H1 (cell line): Measurements from ENCODE around the gene LIPF. TPM values are rescaled to one million over a fixed set of nuclear protein-coding genes. Genes with fewer than 3 reads are reported as not detected.

ENCODE experiments used
- CBX8 ChIP-seq: fragments of 300-800, 300-1000 bp; sonication (generic); IDR thresholded peaks from 2 replicates; pipeline ENCODE4 v1.7.1; 2016; ENCODE audit warnings: low read depth, low read length, borderline replicate concordance
- CEBPB ChIP-seq: IDR thresholded peaks from 2 replicates; pipeline ENCODE4 v1.6.1; 2012; ENCODE audit warnings: low read depth, low read length
- CTBP2 ChIP-seq: IDR thresholded peaks from 2 replicates; pipeline ENCODE4 v1.7.0; 2011; ENCODE audit warnings: borderline replicate concordance, mild to moderate bottlenecking, moderate library complexity, mixed read lengths, low read length; ENCODE audit not compliant: insufficient read depth, insufficient read length
- EGR1 ChIP-seq: IDR thresholded peaks from 2 replicates; pipeline ENCODE4 v1.6.1; 2011; ENCODE audit warnings: low read depth, low read length, borderline replicate concordance
- NRF1 ChIP-seq: IDR thresholded peaks from 2 replicates; pipeline ENCODE4 v1.6.1; 2011; ENCODE audit warnings: mild to moderate bottlenecking, low read depth, low read length, improper control_type of control experiment
- RBBP5 ChIP-seq: IDR thresholded peaks from 2 replicates; pipeline ENCODE4 v1.7.1; 2012; ENCODE audit warnings: low read depth, mild to moderate bottlenecking, inconsistent platforms, low read length, moderate library complexity, borderline replicate concordance
- RNF2 ChIP-seq: fragments of 200-900, 300-1000 bp; sonication (generic); IDR thresholded peaks from 2 replicates; pipeline ENCODE4 v1.7.1; 2016; ENCODE audit warnings: borderline replicate concordance, low read depth, mild to moderate bottlenecking, antibody characterized with exemption, low read length; ENCODE audit not compliant: poor library complexity, severe bottlenecking; ENCODE audit errors: missing control alignments
- SP1 ChIP-seq: IDR thresholded peaks from 2 replicates; pipeline ENCODE4 v1.6.1; 2011; ENCODE audit warnings: low read depth, low read length
- polyA plus RNA-seq, 7 experiments: library from polyadenylated mRNA; depleted of rRNA in 3 of 7; stranded (reverse) in 5 of 7; unstranded in 2 of 7; fragments of >200 nt in 5 of 7; fragments of 200-250 nt in 2 of 7; gene quantifications; 1 replicate in 5 of 7; 2 replicates in 1 of 7; 4 replicates in 1 of 7; pipeline versions ENCODE4 v1.2.1 to v1.2.3, GENCODE V29; 2011 to 2013; ENCODE audit warnings: missing spikeins in 2 of 7, mixed read lengths in 2 of 7
- total RNA-seq: library from RNA; stranded (reverse); fragmentation: NEBNext Ultra II Directional; extraction: Animal tissue kit (Norgen Biotek cat#: 25700); gene quantifications from 2 replicates; pipeline ENCODE4 v1.2.1, GENCODE V29; 2021

Gene LIPF
- total and polyA plus RNA-seq, 2 of the 8 experiments (the other 6 are each of a cell fraction or from before 2014, with no cell fraction given): not detected

DNA sequence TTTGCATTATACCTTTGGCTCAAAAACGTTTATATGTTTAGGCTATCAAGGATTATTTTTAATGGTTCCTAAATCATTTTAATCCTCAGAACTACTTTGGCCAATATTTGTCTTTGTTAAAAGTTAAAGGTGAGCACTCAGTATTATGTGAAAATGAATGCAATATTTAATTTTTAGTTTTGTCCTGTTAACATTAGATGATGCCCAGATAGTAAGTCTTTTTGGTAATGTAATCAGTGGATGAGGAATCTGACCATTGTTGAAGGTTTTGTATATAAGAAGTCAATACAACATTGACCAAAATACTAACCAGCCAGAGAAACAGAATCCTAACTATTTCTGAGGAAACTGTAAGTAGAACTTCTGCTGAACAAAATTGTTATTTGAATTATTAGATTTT is at the start of gene LIPF (continued):
- no peak for TF ChIP-seq CEBPB
- TF ChIP-seq EGR1: no peak
- TF ChIP-seq RNF2: no peak
- TF ChIP-seq RBBP5: no peak
- no peak for TF ChIP-seq CTBP2
- TF ChIP-seq CBX8: no peak
- no peak for TF ChIP-seq NRF1
- no peak for TF ChIP-seq SP1
